ENCODE data around the gene KCNK5. TPM values are rescaled to one million over a fixed set of nuclear protein-coding genes. Genes with fewer than 3 reads are reported as not detected.

Gene KCNK5
- polyA plus RNA-seq, 1 donor from 2014 or later = not detected

DNA sequence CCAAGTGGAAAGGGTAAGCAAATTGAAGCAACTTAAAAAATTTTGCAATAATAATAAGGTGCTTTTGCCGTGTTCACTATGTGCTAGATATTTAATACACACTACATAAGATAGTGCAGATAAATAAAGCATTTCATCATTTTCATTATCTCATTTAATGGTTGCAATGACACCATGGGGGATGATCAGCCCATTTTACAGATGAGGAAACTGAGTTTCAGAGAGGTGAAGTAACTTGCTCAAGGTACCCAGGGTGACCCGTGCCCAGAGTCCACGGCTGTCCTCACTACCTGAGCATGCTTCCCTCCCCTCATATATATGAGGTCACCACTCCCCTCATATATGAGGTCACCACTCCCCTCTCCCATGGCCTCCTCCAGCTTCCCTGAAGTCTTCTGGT, 7.5 kb upstream of the KCNK5 start:
- Histone ChIP-seq H3K9me3 (ENCODE audit: low read length) (no peaks in the 10 kb centered on the region), H3K27me3 (ENCODE audit: insufficient read depth, low read depth, low read length) (no peaks in the 10 kb centered on the region), H3K79me2 (replicated peaks; ENCODE audit: insufficient read depth, low read length) (no peaks in the 10 kb centered on the region), H2AFZ (ENCODE audit: low read depth, low read length) (no peak overlapping the region), H3K4me3 (ENCODE audit: low read length) (no peak overlapping the region), H3K9ac (ENCODE audit: low read length) (no peak overlapping the region), H3K4me2 (ENCODE audit: low read length) (no peak overlapping the region), H3K9me2 (ENCODE audit: insufficient read depth, low read length) (no peaks in the 10 kb centered on the region), H3F3A (ENCODE audit: insufficient read depth, low read length, poor library complexity, severe bottlenecking) (no peaks in the 10 kb centered on the region), H4K20me1 (ENCODE audit: insufficient read depth) (no peaks in the 10 kb centered on the region), H3K27ac (ENCODE audit: low read length) (no peak overlapping the region), H3K36me3 (ENCODE audit: insufficient read depth, low read length) (no peaks in the 10 kb centered on the region)
- TF ChIP-seq RAD21 (conservative IDR thresholded peaks at IDR 0.05) (no peak), EZH2 (IDR thresholded peaks at IDR 0.05; ENCODE audit: borderline replicate concordance, insufficient read depth, low read length, poor library complexity, severe bottlenecking) (no peak), REST (IDR thresholded peaks at IDR 0.05; ENCODE audit: borderline replicate concordance) (no peak), SMC3 (conservative IDR thresholded peaks at IDR 0.05; ENCODE audit: poor library complexity) (no peak), EP300 (conservative IDR thresholded peaks at IDR 0.05; ENCODE audit: poor library complexity, severe bottlenecking) (no peak), TAF1 (IDR thresholded peaks at IDR 0.05; ENCODE audit: low read depth) (no peak), MXI1 (conservative IDR thresholded peaks at IDR 0.05; ENCODE audit: poor library complexity, severe bottlenecking) (no peak), POLR2AphosphoS5 (IDR thresholded peaks at IDR 0.05) (no peak)
- TF ChIP-seq, protein P1, sequence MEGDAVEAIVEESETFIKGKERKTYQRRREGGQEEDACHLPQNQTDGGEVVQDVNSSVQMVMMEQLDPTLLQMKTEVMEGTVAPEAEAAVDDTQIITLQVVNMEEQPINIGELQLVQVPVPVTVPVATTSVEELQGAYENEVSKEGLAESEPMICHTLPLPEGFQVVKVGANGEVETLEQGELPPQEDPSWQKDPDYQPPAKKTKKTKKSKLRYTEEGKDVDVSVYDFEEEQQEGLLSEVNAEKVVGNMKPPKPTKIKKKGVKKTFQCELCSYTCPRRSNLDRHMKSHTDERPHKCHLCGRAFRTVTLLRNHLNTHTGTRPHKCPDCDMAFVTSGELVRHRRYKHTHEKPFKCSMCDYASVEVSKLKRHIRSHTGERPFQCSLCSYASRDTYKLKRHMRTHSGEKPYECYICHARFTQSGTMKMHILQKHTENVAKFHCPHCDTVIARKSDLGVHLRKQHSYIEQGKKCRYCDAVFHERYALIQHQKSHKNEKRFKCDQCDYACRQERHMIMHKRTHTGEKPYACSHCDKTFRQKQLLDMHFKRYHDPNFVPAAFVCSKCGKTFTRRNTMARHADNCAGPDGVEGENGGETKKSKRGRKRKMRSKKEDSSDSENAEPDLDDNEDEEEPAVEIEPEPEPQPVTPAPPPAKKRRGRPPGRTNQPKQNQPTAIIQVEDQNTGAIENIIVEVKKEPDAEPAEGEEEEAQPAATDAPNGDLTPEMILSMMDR (IDR thresholded peaks at IDR 0.05; ENCODE audit: poor library complexity, severe bottlenecking) = no peak

- no peak overlapping the region for H3K4me2 ChIP-seq (ENCODE audit: low read length)
- H3K9ac ChIP-seq (ENCODE audit: low read length) = no peak overlapping the region
- H3K27ac ChIP-seq (ENCODE audit: low read length) = no peak overlapping the region
- no peaks in the 10 kb centered on the region for H3F3A ChIP-seq (ENCODE audit: insufficient read depth, low read length, poor library complexity, severe bottlenecking)
- H2AFZ ChIP-seq (ENCODE audit: low read depth, low read length) = no peak overlapping the region
- H3K4me3 ChIP-seq (ENCODE audit: low read length) = no peak overlapping the region
- H4K20me1 ChIP-seq (ENCODE audit: insufficient read depth) = no peaks in the 10 kb centered on the region
- no peaks in the 10 kb centered on the region for H3K9me3 ChIP-seq (ENCODE audit: low read length)
- no peaks in the 10 kb centered on the region for H3K36me3 ChIP-seq (ENCODE audit: insufficient read depth, low read length)
- H3K27me3 ChIP-seq (ENCODE audit: insufficient read depth, low read depth, low read length) = peaks cover 14% of the 10 kb centered on the region
- TF ChIP-seq TAF1 (IDR thresholded peaks at IDR 0.05; ENCODE audit: low read depth) (no peak), REST (IDR thresholded peaks at IDR 0.05; ENCODE audit: borderline replicate concordance) (no peak), EP300 (conservative IDR thresholded peaks at IDR 0.05; ENCODE audit: poor library complexity, severe bottlenecking) (no peak), POLR2AphosphoS5 (IDR thresholded peaks at IDR 0.05) (no peak), EZH2 (IDR thresholded peaks at IDR 0.05; ENCODE audit: borderline replicate concordance, insufficient read depth, low read length, poor library complexity, severe bottlenecking) (no peak), RAD21 (conservative IDR thresholded peaks at IDR 0.05) (no peak), MXI1 (conservative IDR thresholded peaks at IDR 0.05; ENCODE audit: poor library complexity, severe bottlenecking) (no peak), SMC3 (conservative IDR thresholded peaks at IDR 0.05; ENCODE audit: poor library complexity) (no peak)
- TF ChIP-seq, protein P1 (IDR thresholded peaks at IDR 0.05; ENCODE audit: poor library complexity, severe bottlenecking) = no peak
- H3K79me2 ChIP-seq (replicated peaks; ENCODE audit: insufficient read depth, low read length) = no peaks in the 10 kb centered on the region
- H3K9me2 ChIP-seq (ENCODE audit: insufficient read depth, low read length) = no peaks in the 10 kb centered on the region
Measured at GRCh38 chr6:39233333-39233732, 4.1 kb upstream of the KCNK5 start.

Data from neural cell (in vitro differentiated cells).